GM18861 (cell line): ENCODE data around the gene CLTB.

Source experiments
- ATAC-seq: cut with Tn5 transposase; IDR thresholded peaks from one replicate; pipeline ENCODE4 v1.9.1; 2021; ENCODE audit not compliant: unreplicated experiment

The CLTB gene

GRCh38 chr5:176355400-176356178 lies 60.8 kb downstream of the CLTB start:
- ATAC-seq, result no peak

GRCh38 chr5:176353533-176353932 lies 62.8 kb downstream of the CLTB start:
- ATAC-seq, result no peak

GRCh38 chr5:176352116-176352878 lies 64.0 kb downstream of the CLTB start:
- ATAC-seq, result no peak

GRCh38 chr5:176350416-176350815 lies 65.9 kb downstream of the CLTB start:
- ATAC-seq, result no peak

- no peak for ATAC-seq
These were observed 73.4 kb downstream of the CLTB start for GRCh38 chr5:176342766-176343458.
